NOMO-1 treated with DMSO at 0.1 percent for 48 hours (cell line): ENCODE measurements around the gene FCHSD2.

ENCODE experiments used
- DNase-seq: peaks from one replicate; lab custom pipeline; 2025; ENCODE audit not compliant: unreplicated experiment; lab: John Stamatoyannopoulos, UW

FCHSD2 gene

GRCh38 chr11:73172992-73173656 is 31.0 kb upstream of the FCHSD2 start:
- DNase-seq = no peak

- DNase-seq = no peak
These were observed 29.5 kb upstream of the FCHSD2 start for GRCh38 chr11:73171436-73172161.

- no peak for DNase-seq
These were observed 28.0 kb upstream of the FCHSD2 start for GRCh38 chr11:73170140-73170539.

GRCh38 chr11:73168925-73169579 is 26.9 kb upstream of the FCHSD2 start:
- no peak for DNase-seq

GRCh38 chr11:73167363-73167954 is 25.3 kb upstream of the FCHSD2 start:
- no peak for DNase-seq

GRCh38 chr11:73164803-73165540 is 22.9 kb upstream of the FCHSD2 start:
- no peak for DNase-seq

- no peak for DNase-seq
These were observed 21.6 kb upstream of the FCHSD2 start for GRCh38 chr11:73163638-73164174.

GRCh38 chr11:73162196-73162740 is 20.1 kb upstream of the FCHSD2 start:
- peak; percentile 24 for DNase-seq

- no peak for DNase-seq
These were observed 18.1 kb upstream of the FCHSD2 start for GRCh38 chr11:73160005-73160760.

- no peak for DNase-seq
These were observed 17.2 kb upstream of the FCHSD2 start for GRCh38 chr11:73159297-73159696.

GRCh38 chr11:73158356-73159051 is 16.4 kb upstream of the FCHSD2 start:
- DNase-seq = no peak

GRCh38 chr11:73157101-73158010 is 15.2 kb upstream of the FCHSD2 start:
- peak; percentile 58 for DNase-seq

- no peak for DNase-seq
These were observed 14.6 kb upstream of the FCHSD2 start for GRCh38 chr11:73156686-73157085.

GRCh38 chr11:73156114-73156513 is 14.0 kb upstream of the FCHSD2 start:
- DNase-seq = no peak

GRCh38 chr11:73155102-73155501 is 13.0 kb upstream of the FCHSD2 start:
- DNase-seq = no peak

- DNase-seq = peak; percentile 96
These were observed 12.1 kb upstream of the FCHSD2 start for GRCh38 chr11:73154178-73154577.

- DNase-seq = peak; percentile 59
These were observed 10.9 kb upstream of the FCHSD2 start for GRCh38 chr11:73152861-73153483.
